DND-41 (cell line): ENCODE results near the gene TTC1.

Experiments
- ATAC-seq: fragments of 200-7000 bp; cut with Tn5 transposase; 3 replicates; pipeline ENCODE4 v1.9.1; 2021; ENCODE audit warnings: low read depth; ENCODE audit not compliant: insufficient read depth
- DNase-seq: peaks from one replicate; pipeline ENCODE4 v3.0.0-alpha.2; 2020
- H2AFZ ChIP-seq: 2 replicates; pipeline ENCODE4 v1.6.0; 2012; ENCODE audit warnings: low read depth, low read length
- H3K27ac ChIP-seq: 2 replicates; pipeline ENCODE4 v1.5.1; 2012; ENCODE audit warnings: low read length, inconsistent platforms
- H3K27me3 ChIP-seq: fragments of 200-600 bp; sonication (generic); 2 replicates; pipeline ENCODE4 v1.6.0; 2012; ENCODE audit warnings: low read length, mild to moderate bottlenecking, inconsistent platforms; ENCODE audit not compliant: insufficient read depth, poor library complexity
- H3K36me3 ChIP-seq: 2 replicates; pipeline ENCODE4 v1.5.1; 2012; ENCODE audit warnings: low read length, inconsistent platforms; ENCODE audit not compliant: insufficient read depth
- H3K4me1 ChIP-seq: 2 replicates; pipeline ENCODE4 v1.5.1; 2012; ENCODE audit warnings: mild to moderate bottlenecking, low read length; ENCODE audit not compliant: insufficient read depth
- H3K4me2 ChIP-seq: 2 replicates; pipeline ENCODE4 v1.6.0; 2012; ENCODE audit warnings: mild to moderate bottlenecking, moderate library complexity, low read length, inconsistent platforms; ENCODE audit not compliant: insufficient read depth
- H3K4me3 ChIP-seq, 2 experiments: fragments of 200-600 bp in 1 of 2; shearing (Covaris generic) in 1 of 2; 2 replicates each; pipeline ENCODE4 v1.5.1; 2012 to 2016; ENCODE audit warnings: inconsistent platforms in 2 of 2, low read length in 2 of 2, mild to moderate bottlenecking in 2 of 2, low read depth in 1 of 2, moderate library complexity in 1 of 2
- H3K79me2 ChIP-seq: 2 replicates; pipeline ENCODE4 v1.6.0; 2012; ENCODE audit warnings: low read length, inconsistent platforms; ENCODE audit not compliant: insufficient read depth
- H3K9ac ChIP-seq: 2 replicates; pipeline ENCODE4 v1.6.0; 2012; ENCODE audit warnings: low read depth, mild to moderate bottlenecking, inconsistent platforms, low read length, moderate library complexity
- H3K9me3 ChIP-seq: 2 replicates; pipeline ENCODE4 v1.5.1; 2012; ENCODE audit warnings: low read length, moderate library complexity, mild to moderate bottlenecking, inconsistent platforms; ENCODE audit not compliant: insufficient read depth, severe bottlenecking
- H4K20me1 ChIP-seq: 2 replicates; pipeline ENCODE4 v1.6.0; 2012; ENCODE audit warnings: low read length; ENCODE audit not compliant: insufficient read depth
- EZH2 ChIP-seq: IDR thresholded peaks from 3 replicates; pipeline ENCODE4 v1.6.1; 2012; ENCODE audit warnings: borderline replicate concordance, low read depth, mild to moderate bottlenecking, moderate library complexity, low read length, inconsistent platforms; ENCODE audit not compliant: severe bottlenecking
- TF ChIP-seq, protein P1 (sequence below): IDR thresholded peaks from 2 replicates; pipeline ENCODE4 v1.5.1; 2012; ENCODE audit warnings: borderline replicate concordance, low read length, moderate library complexity, mild to moderate bottlenecking; ENCODE audit not compliant: poor library complexity, severe bottlenecking; ENCODE audit errors: extremely low read depth

Gene TTC1

GRCh38 chr5:160042671-160043070 is 33.7 kb downstream of the TTC1 start:
- Histone ChIP-seq H3K36me3 (peaks cover 66% of the 10 kb centered on the region), H3K4me3 (no peak overlapping the region), H3K27me3 (no peaks in the 10 kb centered on the region)

DNA sequence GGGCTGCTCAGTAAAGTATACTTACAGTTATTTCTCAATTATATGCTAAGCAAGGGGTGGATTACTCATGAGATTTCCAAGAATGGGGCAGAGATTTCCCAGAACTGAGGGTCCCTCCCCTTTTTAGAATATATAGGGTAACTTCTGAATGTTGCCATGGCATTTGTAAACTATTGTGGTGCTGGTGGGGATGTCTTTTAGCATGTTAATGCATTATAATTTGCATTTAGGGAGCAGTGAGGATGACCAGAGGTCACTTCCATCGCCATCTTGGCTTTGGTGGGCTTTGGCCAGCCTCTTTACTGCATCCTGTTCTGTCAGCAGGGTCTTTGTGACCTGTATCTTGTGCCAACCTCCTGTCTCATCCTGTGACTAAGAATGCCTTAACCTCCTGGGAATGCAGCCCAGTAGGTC is 35.5 kb downstream of the TTC1 start:
- Histone ChIP-seq H3K79me2 (no peaks in the 10 kb centered on the region), H2AFZ (no peak overlapping the region), H3K9ac (no peak overlapping the region), H3K27ac (no peak overlapping the region), H3K9me3 (no peaks in the 10 kb centered on the region), H4K20me1 (no peaks in the 10 kb centered on the region), H3K4me3 (no peak overlapping the region), H3K36me3 (peaks cover 67% of the 10 kb centered on the region), H3K4me1 (no peaks in the 10 kb centered on the region), H3K4me2 (no peak overlapping the region), H3K27me3 (no peaks in the 10 kb centered on the region)
- DNase-seq (no peak), ATAC-seq (no peak)
- TF ChIP-seq EZH2 = no peak
- TF ChIP-seq, protein P1, sequence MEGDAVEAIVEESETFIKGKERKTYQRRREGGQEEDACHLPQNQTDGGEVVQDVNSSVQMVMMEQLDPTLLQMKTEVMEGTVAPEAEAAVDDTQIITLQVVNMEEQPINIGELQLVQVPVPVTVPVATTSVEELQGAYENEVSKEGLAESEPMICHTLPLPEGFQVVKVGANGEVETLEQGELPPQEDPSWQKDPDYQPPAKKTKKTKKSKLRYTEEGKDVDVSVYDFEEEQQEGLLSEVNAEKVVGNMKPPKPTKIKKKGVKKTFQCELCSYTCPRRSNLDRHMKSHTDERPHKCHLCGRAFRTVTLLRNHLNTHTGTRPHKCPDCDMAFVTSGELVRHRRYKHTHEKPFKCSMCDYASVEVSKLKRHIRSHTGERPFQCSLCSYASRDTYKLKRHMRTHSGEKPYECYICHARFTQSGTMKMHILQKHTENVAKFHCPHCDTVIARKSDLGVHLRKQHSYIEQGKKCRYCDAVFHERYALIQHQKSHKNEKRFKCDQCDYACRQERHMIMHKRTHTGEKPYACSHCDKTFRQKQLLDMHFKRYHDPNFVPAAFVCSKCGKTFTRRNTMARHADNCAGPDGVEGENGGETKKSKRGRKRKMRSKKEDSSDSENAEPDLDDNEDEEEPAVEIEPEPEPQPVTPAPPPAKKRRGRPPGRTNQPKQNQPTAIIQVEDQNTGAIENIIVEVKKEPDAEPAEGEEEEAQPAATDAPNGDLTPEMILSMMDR = no peak

More at GRCh38 chr5:160042671-160043070, 33.7 kb downstream of the TTC1 start:
- no peaks in the 10 kb centered on the region for H4K20me1 ChIP-seq
- no peaks in the 10 kb centered on the region for H3K4me1 ChIP-seq
- no peak overlapping the region for H3K27ac ChIP-seq
- DNase-seq (no peak), ATAC-seq (no peak)
- TF ChIP-seq EZH2 = no peak
- TF ChIP-seq, protein P1 = no peak
- H3K9me3 ChIP-seq = no peaks in the 10 kb centered on the region
- no peaks in the 10 kb centered on the region for H3K79me2 ChIP-seq
- no peak overlapping the region for H3K9ac ChIP-seq
- H2AFZ ChIP-seq = no peak overlapping the region
- H3K4me2 ChIP-seq = no peak overlapping the region

GRCh38 chr5:160044967-160045366 is 36.0 kb downstream of the TTC1 start:
- no peaks in the 10 kb centered on the region for H3K27me3 ChIP-seq
- no peak overlapping the region for H3K4me2 ChIP-seq
- H3K27ac ChIP-seq = no peak overlapping the region
- H4K20me1 ChIP-seq = no peaks in the 10 kb centered on the region
- H3K4me1 ChIP-seq = no peaks in the 10 kb centered on the region
- no peak overlapping the region for H2AFZ ChIP-seq
- TF ChIP-seq EZH2 = no peak
- TF ChIP-seq, protein P1 = no peak
- no peaks in the 10 kb centered on the region for H3K79me2 ChIP-seq
- H3K9me3 ChIP-seq = no peaks in the 10 kb centered on the region
- H3K36me3 ChIP-seq = peaks cover 66% of the 10 kb centered on the region
- H3K4me3 ChIP-seq = no peak overlapping the region
- no peak overlapping the region for H3K9ac ChIP-seq
- ATAC-seq = no peak
- DNase-seq = no peak

- Histone ChIP-seq H3K4me3 (no peak overlapping the region), H3K36me3 (peaks cover 70% of the 10 kb centered on the region)
Observed at GRCh38 chr5:160047423-160047822, 38.5 kb downstream of the TTC1 start.

More at GRCh38 chr5:160047423-160047822, 38.5 kb downstream of the TTC1 start:
- no peaks in the 10 kb centered on the region for H4K20me1 ChIP-seq
- H3K27ac ChIP-seq = no peak overlapping the region
- H3K4me2 ChIP-seq = no peak overlapping the region
- no peaks in the 10 kb centered on the region for H3K79me2 ChIP-seq
- no peak for ATAC-seq
- TF ChIP-seq, protein P1 = no peak
- TF ChIP-seq EZH2 = no peak
- no peak overlapping the region for H2AFZ ChIP-seq
- H3K4me1 ChIP-seq = no peaks in the 10 kb centered on the region
- DNase-seq = no peak
- no peaks in the 10 kb centered on the region for H3K27me3 ChIP-seq
- no peaks in the 10 kb centered on the region for H3K9me3 ChIP-seq
- no peak overlapping the region for H3K9ac ChIP-seq
